Testis (tissue), 3 donors: ENCODE data around the gene TST. TPM values are rescaled to one million over a fixed set of nuclear protein-coding genes. Genes with fewer than 3 reads are reported as not detected.

Experiments
- DNase-seq: peaks from one replicate; pipeline ENCODE4 v3.0.0-alpha.2; 2019
- H3K27ac ChIP-seq, 2 donors: fragments of 200-600 bp; sonication (generic); one replicate each; pipeline ENCODE4 v1.5.1; 2019
- H3K27me3 ChIP-seq: fragments of 200-600 bp; sonication (generic); one replicate; pipeline ENCODE4 v1.5.1; 2019
- H3K36me3 ChIP-seq: fragments of 200-600 bp; sonication (generic); one replicate; pipeline ENCODE4 v1.5.1; 2017; ENCODE audit warnings: low read depth; ENCODE audit errors: missing control alignments
- H3K4me1 ChIP-seq: fragments of 200-600 bp; sonication (generic); one replicate; pipeline ENCODE4 v1.5.1; 2019
- H3K4me3 ChIP-seq, 2 donors: fragments of 200-600 bp; sonication (generic); one replicate each; pipeline ENCODE4 v1.5.1; 2017 to 2019
- H3K9me3 ChIP-seq: fragments of 200-600 bp; sonication (generic); one replicate; pipeline ENCODE4 v1.5.1; 2017
- POLR2A ChIP-seq: fragments of 450-650 bp; IDR thresholded peaks from one replicate; pipeline ENCODE4 v1.6.1; 2017; ENCODE audit warnings: antibody characterized with exemption, mild to moderate bottlenecking, moderate library complexity
- WGBS, 2 donors: methylation state at CpG; one replicate each; pipeline ENCODE4 v1.1.5; 2018; 5-methylcytosine and 5-hydroxymethylcytosine counted together
- intact Hi-C: fragments of 100-400 bp; cut with DNase I; formaldehyde crosslinking; loops from one replicate; pipeline ENCODE4 v1.15.1; 2023; ENCODE audit warnings: low total_unique reads
- polyA plus RNA-seq: library from polyadenylated mRNA; stranded (reverse); fragments of 350-450 nt; fragmentation: Illumina TruSeq; extraction: RNeasy Lipid Tissue Mini Kit (QIAGEN cat#74804); gene quantifications from one replicate; pipeline ENCODE4 v1.2.3, GENCODE V29; 2014; ENCODE audit warnings: low read depth, low replicate concordance; ENCODE audit not compliant: insufficient read depth
- total RNA-seq, 2 donors: library from RNA; depleted of rRNA; stranded (reverse); fragments of >200 nt; gene quantifications; one replicate each; pipeline ENCODE4 v1.2.3, GENCODE V29; 2016
- TF ChIP-seq, protein P1 (sequence below), 3 experiments: fragments of 450-650 bp in 2 of 3; fragments of 200-600 bp in 1 of 3; sonication (generic) in 1 of 3; IDR thresholded peaks; one replicate each; pipeline ENCODE4 v1.5.1; 2016 to 2019; ENCODE audit warnings: antibody characterized with exemption in 3 of 3, mild to moderate bottlenecking in 2 of 3, moderate library complexity in 1 of 3

Gene TST
- total and polyA plus RNA-seq, 3 donors from 2014 or later, result 18.0 to 20.9 (median 18.2) TPM

DNA sequence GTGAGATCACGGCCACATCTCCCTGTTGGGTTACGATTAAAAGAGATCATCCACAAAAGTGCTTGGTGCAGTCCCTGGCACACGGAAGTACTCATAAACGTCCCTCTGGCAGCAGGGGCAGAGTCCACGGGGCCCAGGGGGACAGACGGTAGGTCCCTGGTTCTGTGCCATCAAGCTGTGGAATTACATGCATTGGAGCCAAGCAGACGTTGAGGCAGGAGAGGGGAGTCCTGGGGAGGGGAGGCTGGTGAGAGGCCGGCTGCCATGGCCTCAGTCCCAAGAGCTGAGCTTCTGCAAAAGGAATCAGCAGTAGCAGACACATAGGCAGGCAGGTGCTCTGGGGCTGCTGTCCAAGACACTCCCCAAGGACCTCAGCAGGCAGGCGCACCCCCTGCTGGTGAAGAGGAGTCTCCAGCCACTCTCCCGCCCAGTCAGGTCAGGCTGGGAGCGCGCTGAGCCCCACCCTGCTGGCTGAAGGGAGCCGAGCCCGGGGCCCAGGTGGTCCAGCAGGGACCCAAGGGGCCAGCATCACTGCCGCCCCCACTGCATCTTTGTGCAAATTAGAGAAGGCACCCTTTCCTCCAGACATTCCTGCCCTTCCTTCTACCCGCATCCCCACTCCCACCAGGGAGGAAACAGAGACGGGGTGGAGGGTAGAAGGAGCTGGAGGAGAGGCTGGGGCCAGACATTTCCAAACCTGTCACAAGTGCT lies 24.7 kb upstream of the TST start:
- WGBS, 2 donors, result 48 to 65% methylated on average over 9 to 17 of the region's 17 CpGs
- H3K4me3 ChIP-seq, result no peak overlapping the region
- DNase-seq, result peak; percentile 78
- no peaks in the 10 kb centered on the region for H3K36me3 ChIP-seq
- no peak overlapping the region for H3K27ac ChIP-seq
- H3K27me3 ChIP-seq, result no peaks in the 10 kb centered on the region
- H3K4me1 ChIP-seq, result no peaks in the 10 kb centered on the region
- no peaks in the 10 kb centered on the region for H3K9me3 ChIP-seq
- no peak for TF ChIP-seq POLR2A
- TF ChIP-seq, protein P1, sequence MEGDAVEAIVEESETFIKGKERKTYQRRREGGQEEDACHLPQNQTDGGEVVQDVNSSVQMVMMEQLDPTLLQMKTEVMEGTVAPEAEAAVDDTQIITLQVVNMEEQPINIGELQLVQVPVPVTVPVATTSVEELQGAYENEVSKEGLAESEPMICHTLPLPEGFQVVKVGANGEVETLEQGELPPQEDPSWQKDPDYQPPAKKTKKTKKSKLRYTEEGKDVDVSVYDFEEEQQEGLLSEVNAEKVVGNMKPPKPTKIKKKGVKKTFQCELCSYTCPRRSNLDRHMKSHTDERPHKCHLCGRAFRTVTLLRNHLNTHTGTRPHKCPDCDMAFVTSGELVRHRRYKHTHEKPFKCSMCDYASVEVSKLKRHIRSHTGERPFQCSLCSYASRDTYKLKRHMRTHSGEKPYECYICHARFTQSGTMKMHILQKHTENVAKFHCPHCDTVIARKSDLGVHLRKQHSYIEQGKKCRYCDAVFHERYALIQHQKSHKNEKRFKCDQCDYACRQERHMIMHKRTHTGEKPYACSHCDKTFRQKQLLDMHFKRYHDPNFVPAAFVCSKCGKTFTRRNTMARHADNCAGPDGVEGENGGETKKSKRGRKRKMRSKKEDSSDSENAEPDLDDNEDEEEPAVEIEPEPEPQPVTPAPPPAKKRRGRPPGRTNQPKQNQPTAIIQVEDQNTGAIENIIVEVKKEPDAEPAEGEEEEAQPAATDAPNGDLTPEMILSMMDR (IDR thresholded peaks at IDR 0.05), result peak; percentile 24 to 50 (median 36)
- intact Hi-C loops, result no loop called here

DNA sequence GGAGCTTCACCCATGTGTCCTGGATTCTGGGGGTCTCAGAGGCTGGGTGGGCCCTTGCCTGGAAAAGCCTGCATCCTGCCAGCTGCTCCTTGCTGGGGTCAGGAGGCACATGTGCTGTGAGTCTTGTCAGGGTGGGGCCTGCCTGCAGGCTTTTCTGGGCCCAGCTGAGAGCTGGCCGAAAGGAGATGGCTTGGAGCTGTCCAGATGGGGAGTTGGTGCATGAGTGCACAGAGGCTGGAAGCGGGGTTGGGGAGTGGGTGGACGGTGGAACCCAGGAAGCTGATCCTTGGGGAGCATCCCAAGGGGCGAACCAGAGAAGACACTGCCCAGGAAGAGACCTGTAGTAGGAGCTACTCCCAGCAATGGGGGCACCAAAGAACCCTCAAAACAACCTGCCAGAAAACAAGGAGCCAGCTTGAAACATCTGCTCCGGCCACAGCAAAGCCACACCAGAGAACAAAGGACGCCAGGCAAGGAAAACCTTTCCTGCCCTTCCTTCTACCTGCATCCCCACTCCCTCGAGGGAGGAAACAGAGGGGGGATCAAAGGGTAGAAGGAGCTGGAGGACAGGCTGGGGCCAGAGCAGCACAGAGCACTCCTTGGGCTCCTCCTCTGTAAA lies 24.1 kb upstream of the TST start:
- H3K36me3 ChIP-seq, result no peaks in the 10 kb centered on the region
- no peaks in the 10 kb centered on the region for H3K4me1 ChIP-seq
- TF ChIP-seq, protein P1 (IDR thresholded peaks at IDR 0.05), result no peak
- no peak for TF ChIP-seq POLR2A
- intact Hi-C loops, result no loop called here
- no peak for DNase-seq
- WGBS, 2 donors, result 78 to 80% methylated on average over 7 of the region's 7 CpGs
- no peaks in the 10 kb centered on the region for H3K9me3 ChIP-seq
- H3K27me3 ChIP-seq, result no peaks in the 10 kb centered on the region
- H3K27ac ChIP-seq, result no peak overlapping the region
- H3K4me3 ChIP-seq, result no peak overlapping the region

DNA sequence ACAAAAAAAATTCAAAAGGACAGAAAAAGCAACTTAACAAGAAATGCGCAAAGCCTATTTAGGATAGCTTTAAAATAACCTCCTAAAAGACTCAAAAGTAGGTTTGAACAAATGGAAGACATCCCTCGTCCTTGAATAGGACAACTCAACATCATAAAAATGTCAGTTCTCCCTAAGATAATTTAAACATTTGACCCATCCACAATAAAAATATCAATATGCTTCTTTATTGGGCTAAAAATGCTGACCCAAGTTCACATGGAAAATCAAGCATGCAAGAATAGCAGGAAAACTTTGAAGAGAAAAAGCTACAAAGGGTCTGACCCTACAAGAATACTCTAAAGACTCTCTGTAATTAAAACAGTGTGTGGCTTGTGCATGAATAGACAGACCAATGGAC lies 20.2 kb upstream of the TST start:
- no peaks in the 10 kb centered on the region for H3K27me3 ChIP-seq
- H3K27ac ChIP-seq, result no peak overlapping the region
- intact Hi-C loops, result no loop called here
- 75 to 79% methylated on average over 2 of the region's 2 CpGs for WGBS, 2 donors
- no peak overlapping the region for H3K4me3 ChIP-seq
- no peak for DNase-seq
- TF ChIP-seq, protein P1 (IDR thresholded peaks at IDR 0.05), result no peak
- TF ChIP-seq POLR2A, result no peak
- no peaks in the 10 kb centered on the region for H3K4me1 ChIP-seq
- no peaks in the 10 kb centered on the region for H3K36me3 ChIP-seq
- H3K9me3 ChIP-seq, result no peaks in the 10 kb centered on the region

DNA sequence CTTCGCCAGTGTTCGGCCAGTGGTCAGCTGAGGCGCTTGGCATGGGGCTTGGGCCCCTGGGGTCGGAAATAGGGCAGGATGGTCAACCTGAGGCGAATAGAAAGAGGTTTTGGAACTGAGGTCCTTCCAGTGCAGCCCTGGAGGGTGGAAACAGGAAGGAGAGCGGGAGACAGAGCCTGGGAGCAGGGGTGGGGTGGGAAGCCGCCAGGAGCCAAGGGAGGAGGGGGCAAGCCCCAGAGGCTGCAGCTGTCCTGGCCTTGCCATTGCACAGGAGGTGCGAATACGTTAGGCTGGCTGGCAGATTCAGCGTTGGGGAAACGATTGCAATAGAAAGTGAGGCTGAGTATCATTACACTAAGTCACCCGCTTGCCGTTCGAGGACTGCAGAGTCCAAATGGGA lies 18.4 kb upstream of the TST start:
- H3K9me3 ChIP-seq, result no peaks in the 10 kb centered on the region
- 70 to 75% methylated on average over 14 of the region's 14 CpGs for WGBS, 2 donors
- no peak for TF ChIP-seq POLR2A
- TF ChIP-seq, protein P1 (IDR thresholded peaks at IDR 0.05), result no peak
- intact Hi-C loops, result no loop called here
- H3K27ac ChIP-seq, result no peak overlapping the region
- no peaks in the 10 kb centered on the region for H3K36me3 ChIP-seq
- no peaks in the 10 kb centered on the region for H3K27me3 ChIP-seq
- no peak for DNase-seq
- no peak overlapping the region for H3K4me3 ChIP-seq
- H3K4me1 ChIP-seq, result no peaks in the 10 kb centered on the region
